Femur (tissue), 1 donor: ENCODE data around the gene PSTK.
A peak's percentile ranks its signal among the peaks of the same experiment; 100 is the strongest.

ENCODE experiments used
- DNase-seq: peaks from one replicate; pipeline ENCODE4 v3.0.0-alpha.2; 2017

Gene PSTK

GRCh38 chr10:122993797-122994336, 13.7 kb downstream of the PSTK start:
- no peak for DNase-seq

- DNase-seq: no peak
These were observed 15.7 kb downstream of the PSTK start for GRCh38 chr10:122995936-122996335.

- DNase-seq: no peak
These were observed 17.7 kb downstream of the PSTK start for GRCh38 chr10:122997864-122998263.

- DNase-seq: no peak
These were observed 18.2 kb downstream of the PSTK start for GRCh38 chr10:122998360-122998917.

DNA sequence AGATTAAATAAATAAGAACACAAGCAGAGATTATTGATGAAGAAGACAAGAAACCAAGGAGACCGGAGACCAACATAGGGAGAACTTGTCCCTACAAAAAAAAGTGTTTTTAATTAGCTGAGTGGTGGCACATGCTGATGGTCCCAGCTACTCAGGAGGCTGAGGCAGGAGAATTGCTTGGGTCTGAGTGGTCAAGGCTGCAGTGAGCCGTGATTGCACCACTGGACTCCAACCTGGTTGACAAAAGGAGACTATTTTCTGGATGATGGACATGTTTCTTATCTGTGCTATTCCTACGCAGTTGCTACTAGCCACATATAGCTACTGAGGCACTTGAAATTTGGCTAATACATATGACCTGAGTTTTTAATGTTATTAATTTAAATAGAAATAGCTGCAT, 18.7 kb downstream of the PSTK start:
- DNase-seq: no peak

GRCh38 chr10:122999347-122999746, 19.1 kb downstream of the PSTK start:
- DNase-seq: no peak

DNA sequence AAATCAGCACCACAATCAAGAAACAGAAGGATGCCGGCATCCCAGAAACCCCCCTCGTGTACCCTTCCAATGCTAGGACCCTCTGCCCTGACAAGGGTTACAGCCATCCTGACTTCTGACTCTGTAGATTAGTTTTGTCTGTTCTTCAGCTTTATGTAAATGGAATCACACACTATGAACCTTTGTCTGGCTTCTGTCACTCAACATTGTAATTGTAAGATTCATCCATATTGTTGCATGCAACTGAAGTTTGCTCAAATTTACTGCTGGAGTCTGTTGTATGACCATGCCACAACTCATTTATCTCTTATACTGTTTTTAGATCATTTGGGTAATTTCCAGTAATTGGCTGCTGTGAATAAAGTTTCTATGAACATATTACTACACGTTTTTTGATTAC, 20.0 kb downstream of the PSTK start:
- DNase-seq: no peak

DNA sequence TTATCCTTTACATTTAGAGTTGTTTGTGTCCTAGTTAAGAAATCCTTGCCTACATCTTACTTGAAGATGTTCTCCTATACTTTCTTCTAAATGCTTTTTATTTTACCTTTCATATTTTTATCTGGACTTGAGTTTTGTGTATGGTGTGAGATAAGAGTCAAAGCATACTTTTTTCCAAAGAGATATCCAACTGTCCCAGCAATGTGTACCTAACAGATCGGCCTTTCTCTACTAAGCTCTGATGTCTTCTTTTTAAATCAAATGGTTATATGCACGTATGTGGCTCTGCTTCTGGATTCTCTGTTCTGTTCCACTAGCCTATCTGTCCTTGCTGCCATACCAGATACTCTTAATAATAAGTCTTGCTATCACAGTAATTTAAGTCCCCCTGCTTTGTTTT, 21.2 kb downstream of the PSTK start:
- no peak for DNase-seq

- DNase-seq: no peak
These were observed 24.1 kb downstream of the PSTK start for GRCh38 chr10:123004298-123004697.

DNA sequence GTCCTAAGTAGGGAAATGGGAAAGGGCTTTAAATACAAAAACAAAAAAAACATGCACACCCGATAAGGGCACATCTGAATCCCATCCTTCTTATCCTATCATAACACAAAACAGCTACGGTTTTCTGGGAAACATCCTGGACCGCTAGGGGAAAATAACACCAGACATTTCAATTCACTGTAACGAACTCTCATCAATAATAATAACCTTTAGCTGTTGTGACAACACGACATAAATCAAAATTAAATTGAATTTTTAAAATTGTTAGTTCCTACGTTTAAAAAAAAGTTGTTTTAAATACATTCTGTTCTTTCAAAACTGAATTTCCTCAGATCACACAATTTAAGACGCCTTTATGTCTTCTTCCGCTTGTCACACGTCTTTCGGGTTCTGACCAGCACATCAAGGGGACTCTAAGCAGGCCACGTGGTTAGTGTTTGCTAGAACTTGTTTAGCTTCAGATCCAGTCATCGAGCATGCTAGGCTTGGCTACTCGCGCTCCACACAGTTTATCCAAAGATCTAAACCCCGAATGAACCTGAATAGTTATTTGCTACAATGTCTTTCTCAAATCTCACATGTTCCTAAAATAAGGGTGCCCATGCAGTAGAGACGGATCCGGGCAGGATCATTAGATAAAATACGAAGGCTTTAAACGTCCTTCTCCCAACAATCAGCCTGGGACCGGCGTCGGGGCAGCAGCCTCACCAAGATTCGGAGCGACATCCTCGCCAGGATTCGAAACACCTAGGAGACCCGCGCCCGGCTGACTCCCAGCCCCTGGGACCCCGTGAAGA, 27.6 kb downstream of the PSTK start:
- DNase-seq: peak; percentile 32

GRCh38 chr10:123008355-123009104, 28.3 kb downstream of the PSTK start, which contains the start of the genes ACADSB and IKZF5:
Gene ACADSB (plus strand): TSS chr10:123009006. CDS start chr10:123009030, 24 bp downstream.
Gene IKZF5 (minus strand): TSS chr10:123008795. CDS start chr10:122998625, 10,170 bp downstream.
- peak; percentile 98 for DNase-seq

DNA sequence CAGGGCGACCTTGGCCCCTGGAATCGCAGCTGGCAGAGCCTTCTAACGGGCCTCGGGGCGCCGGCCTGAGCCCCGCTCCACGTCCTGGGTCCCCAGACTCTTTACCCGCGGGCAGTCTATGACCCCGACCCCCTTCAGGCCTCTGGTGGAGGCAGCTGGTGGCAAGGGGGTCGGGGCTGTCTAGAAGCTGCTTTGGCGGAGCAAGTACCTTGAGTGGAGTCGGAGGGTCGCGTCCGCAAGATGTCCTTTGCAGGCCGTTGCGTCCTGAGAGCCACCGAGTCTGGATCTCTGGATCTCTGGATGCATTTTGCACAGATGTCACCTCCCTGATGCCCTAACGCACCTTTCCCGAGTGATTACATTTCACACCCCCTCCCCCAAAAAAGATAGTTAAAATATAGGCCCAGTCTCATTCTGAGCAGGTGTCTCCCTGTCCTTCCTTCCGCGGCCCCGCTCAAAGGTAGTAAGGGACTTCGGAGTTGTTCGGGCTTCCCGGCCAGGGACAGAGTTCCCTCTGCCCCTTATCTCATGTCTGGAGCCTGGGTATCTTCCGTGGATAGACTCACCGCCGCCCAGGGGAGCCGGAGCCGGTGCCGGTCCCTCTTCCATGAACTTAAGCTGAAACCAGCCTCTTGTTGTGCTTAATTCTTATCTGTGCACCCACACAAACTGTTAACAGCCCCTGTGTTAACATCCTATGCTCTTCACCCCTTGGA, 29.1 kb downstream of the PSTK start:
- peak; percentile 24 for DNase-seq

DNA sequence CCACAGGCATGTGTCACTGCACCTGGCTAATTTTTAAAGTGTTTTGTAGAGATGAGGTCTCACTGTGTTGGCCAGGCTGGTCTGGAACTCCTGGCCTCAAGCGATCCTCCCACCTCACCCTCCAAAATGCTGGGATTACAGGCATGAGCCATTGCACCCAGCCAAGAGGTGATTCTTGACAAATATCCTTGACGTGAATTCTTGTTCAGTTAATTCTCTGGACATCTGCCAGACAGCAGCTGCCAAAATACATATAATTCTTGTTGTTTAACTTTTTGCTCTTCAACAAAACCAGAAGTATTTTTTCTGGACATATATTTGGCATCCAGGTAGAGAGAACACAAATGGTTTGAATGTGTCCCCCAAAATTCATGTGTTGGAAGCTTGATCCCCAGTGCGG, 31.8 kb downstream of the PSTK start:
- DNase-seq: no peak

DNA sequence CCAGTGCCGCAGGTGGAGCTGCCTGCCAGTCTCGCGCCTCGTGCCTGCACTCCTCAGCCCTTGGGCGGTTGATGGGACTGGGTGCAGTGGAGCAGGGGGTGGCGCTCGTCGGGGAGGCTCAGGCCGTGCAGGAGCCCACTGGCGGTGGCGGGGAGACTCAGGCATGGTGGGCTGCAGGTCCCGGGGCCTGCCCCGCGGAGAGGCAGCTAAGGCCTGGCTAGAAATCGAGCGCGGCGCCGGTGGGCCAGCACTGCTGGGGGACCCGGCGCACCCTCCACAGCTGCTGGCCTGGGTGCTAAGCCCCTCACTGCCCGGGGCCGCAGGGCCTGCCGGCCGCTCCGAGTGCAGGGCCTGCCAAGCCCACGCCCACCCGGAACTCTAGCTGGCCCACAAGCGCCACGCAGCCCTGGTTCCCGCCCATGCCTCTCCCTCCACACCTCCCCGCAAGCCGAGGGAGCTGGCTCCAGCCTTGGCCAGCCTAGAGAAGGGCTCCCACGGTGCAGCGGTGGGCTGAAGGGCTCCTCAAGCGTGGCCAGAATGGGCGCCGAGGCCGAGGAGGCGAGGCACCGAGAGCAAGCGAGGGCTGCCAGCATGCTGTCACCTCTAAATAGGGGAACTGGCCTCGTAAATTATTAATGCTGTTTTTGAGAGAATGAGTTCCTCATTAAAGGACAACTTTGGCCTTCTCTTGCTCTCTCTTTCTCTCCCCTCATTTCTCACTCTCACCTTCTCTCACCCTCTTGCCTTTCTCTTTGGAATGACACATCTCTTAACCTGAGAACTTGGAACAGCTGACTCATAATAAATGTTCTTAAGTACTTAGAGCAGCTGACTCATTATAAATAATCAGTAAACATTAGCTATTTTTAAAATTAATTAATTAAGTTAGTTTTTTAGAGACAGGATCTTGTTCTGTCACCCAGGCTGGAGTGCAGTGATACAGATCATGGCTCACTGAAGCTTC, 33.5 kb downstream of the PSTK start:
- DNase-seq: no peak

GRCh38 chr10:123014772-123015171, 34.6 kb downstream of the PSTK start:
- DNase-seq: no peak

GRCh38 chr10:123016228-123016627, 36.0 kb downstream of the PSTK start:
- DNase-seq: no peak

DNA sequence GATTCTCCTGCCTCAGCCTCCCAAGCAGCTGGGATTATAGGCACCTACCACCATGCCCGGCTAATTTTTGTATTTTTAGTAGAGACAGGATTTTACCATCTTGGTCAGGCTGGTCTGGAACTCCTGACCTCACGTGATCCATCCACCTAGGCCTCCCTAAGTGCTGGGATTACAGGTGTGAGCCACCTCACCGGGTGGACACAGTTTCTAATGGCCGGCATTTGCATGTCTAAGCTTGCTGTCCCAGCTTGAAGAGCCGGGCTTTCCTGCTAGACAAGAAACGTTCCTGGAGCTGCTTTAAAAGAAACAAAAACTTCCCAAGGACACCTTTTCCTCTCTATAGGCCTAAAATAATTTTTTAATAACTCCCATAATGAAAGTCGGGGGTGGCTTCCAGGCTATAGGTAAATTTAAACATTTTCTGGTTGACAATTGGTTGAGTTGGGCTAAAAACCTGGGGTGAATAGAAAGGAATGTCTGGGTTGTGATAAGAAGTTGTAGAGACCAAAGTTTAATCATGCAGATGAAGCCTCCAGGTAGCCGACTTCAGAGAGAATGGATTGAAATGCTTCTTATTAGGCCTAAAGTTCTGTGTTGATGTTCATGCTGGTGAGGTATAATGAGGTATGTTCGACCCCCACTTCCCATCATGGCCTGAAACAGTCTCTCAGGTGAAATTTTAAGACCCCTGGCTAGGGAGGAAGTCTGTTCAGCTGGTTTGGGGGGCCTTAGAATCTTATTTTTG, 37.4 kb downstream of the PSTK start:
- no peak for DNase-seq

DNA sequence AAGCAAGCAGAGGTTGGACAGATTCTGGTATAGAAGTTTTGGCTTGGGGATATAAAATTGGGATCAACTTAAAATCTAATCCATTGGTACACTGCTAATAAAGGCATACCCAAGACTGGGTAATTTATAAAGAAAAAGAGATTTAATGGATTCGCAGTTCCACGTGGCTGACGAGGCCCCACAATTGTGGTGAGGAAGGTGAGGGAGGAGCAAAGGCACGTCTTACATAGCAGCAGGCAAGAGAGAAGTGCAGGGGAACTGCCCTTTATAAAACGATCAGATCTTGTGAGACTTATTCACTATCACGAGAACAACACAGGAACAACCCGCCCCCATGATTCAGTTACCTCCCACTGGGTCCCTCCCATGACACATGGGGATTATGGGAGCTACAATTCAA, 38.3 kb downstream of the PSTK start:
- DNase-seq: no peak

DNA sequence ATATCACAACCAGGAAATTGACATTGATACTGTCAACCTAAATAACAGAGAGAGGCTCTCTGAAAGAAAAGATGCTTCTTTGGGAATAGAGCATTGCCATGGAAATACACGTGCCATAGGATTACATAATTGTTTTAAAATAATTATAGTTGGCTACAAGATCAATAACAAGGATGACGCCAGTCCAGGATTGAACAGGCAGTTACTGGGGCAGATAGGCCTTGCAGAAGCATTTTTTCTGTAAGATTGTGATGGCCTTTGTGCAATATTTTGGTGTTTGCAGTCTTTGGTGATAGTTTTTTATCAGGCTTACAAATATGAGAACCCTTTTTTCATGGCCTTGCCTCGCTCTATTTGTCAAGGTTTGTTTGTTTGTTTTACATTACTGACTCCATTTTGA, 39.1 kb downstream of the PSTK start:
- no peak for DNase-seq

DNA sequence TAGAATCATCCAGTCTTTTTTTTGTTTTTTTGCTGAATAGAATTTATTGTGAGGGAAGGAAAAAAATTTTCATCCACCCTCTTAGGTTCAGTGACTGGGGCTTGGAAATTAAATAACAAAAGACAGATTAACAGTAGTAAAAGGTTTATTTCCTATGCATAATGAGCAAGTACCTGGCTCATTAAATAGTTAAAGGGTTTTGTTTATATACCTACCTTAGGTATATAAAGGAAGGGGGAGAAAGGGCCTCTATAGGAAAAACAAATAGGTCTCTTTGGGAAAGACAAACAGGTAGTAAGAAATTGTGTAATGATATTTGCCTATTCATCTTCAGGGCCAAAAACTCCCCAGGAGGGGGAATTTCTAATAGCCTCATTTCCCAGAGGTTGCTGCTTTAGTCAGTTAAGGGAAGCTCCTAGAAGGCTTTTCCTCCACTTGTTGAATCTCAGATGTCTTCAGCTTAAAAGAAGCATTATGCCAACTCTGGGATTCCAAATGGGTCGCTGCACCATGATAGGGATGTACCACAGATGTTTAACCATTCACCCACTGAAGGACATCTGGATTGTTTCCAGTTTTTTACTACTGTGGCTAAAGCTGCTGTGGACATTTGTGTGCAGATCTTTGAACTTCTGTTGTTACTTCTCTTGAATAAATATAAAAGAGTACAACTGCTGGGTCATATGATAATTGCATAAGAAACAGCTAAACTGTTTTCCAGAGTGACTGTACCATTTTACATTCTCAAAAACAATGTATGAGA, 39.9 kb downstream of the PSTK start:
- no peak for DNase-seq
